ENCODE results near the gene WHRN. TPM values are rescaled to one million over a fixed set of nuclear protein-coding genes. Genes with fewer than 3 reads are reported as not detected.
A peak's percentile ranks its signal among the peaks of the same experiment; 100 is the strongest.

WHRN gene
- total RNA-seq, 6 donors from 2014 or later, result 2.5 to 17.8 (median 5.6) TPM

GRCh38 chr9:114549697-114550330, 44.5 kb upstream of the WHRN start:
- 75 to 78% methylated on average over 9 of the region's 9 CpGs for WGBS, 2 donors
- TF ChIP-seq CTCF (IDR thresholded peaks at IDR 0.05) (no peak), EP300 (IDR thresholded peaks at IDR 0.05) (no peak), POLR2AphosphoS5 (IDR thresholded peaks at IDR 0.05) (no peak), POLR2A (IDR thresholded peaks at IDR 0.05) (no peak)
- ATAC-seq (ENCODE audit: low FRiP score in 2 of 2), result no peak

GRCh38 chr9:114546851-114547250, 41.6 kb upstream of the WHRN start:
- no peak for ATAC-seq (ENCODE audit: low FRiP score in 2 of 2)
- no peak overlapping the region for H3K4me3 ChIP-seq
- no peak for DNase-seq

More at GRCh38 chr9:114549697-114550330, 44.5 kb upstream of the WHRN start:
- H3K4me1 ChIP-seq, result no peaks in the 10 kb centered on the region
- H3K9me3 ChIP-seq, result no peaks in the 10 kb centered on the region
- H3K27me3 ChIP-seq, result no peaks in the 10 kb centered on the region
- H3K27ac ChIP-seq, result no peak overlapping the region
- H3K4me3 ChIP-seq, result no peak overlapping the region
- DNase-seq, result no peak
- H3K36me3 ChIP-seq, result no peaks in the 10 kb centered on the region

GRCh38 chr9:114545055-114545454, 39.8 kb upstream of the WHRN start:
- no peaks in the 10 kb centered on the region for H3K36me3 ChIP-seq
- ATAC-seq (ENCODE audit: low FRiP score in 2 of 2) (no peak), DNase-seq (no peak)
- WGBS, 2 donors, result 62 to 73% methylated on average over 5 of the region's 5 CpGs
- no peak overlapping the region for H3K4me3 ChIP-seq
- TF ChIP-seq CTCF (IDR thresholded peaks at IDR 0.05), result no peak
- TF ChIP-seq POLR2A (IDR thresholded peaks at IDR 0.05), result no peak
- TF ChIP-seq EP300 (IDR thresholded peaks at IDR 0.05), result no peak
- H3K4me1 ChIP-seq, result no peaks in the 10 kb centered on the region
- H3K27me3 ChIP-seq, result no peaks in the 10 kb centered on the region
- no peaks in the 10 kb centered on the region for H3K9me3 ChIP-seq
- no peak overlapping the region for H3K27ac ChIP-seq

More at GRCh38 chr9:114546851-114547250, 41.6 kb upstream of the WHRN start:
- TF ChIP-seq POLR2AphosphoS5 (IDR thresholded peaks at IDR 0.05), result no peak
- no peak for TF ChIP-seq EP300 (IDR thresholded peaks at IDR 0.05)
- no peak for TF ChIP-seq POLR2A (IDR thresholded peaks at IDR 0.05)
- no peak for TF ChIP-seq CTCF (IDR thresholded peaks at IDR 0.05)
- no peaks in the 10 kb centered on the region for H3K36me3 ChIP-seq
- H3K9me3 ChIP-seq, result no peaks in the 10 kb centered on the region
- no peaks in the 10 kb centered on the region for H3K4me1 ChIP-seq
- no peaks in the 10 kb centered on the region for H3K27me3 ChIP-seq
- no peak overlapping the region for H3K27ac ChIP-seq

GRCh38 chr9:114539701-114540380, 34.6 kb upstream of the WHRN start:
- no peak overlapping the region for H3K4me3 ChIP-seq
- no peaks in the 10 kb centered on the region for H3K4me1 ChIP-seq
- no peak overlapping the region for H3K27ac ChIP-seq
- no peaks in the 10 kb centered on the region for H3K36me3 ChIP-seq
- H3K9me3 ChIP-seq, result no peaks in the 10 kb centered on the region
- ATAC-seq (ENCODE audit: low FRiP score in 2 of 2), result no peak
- TF ChIP-seq CTCF (IDR thresholded peaks at IDR 0.05) (no peak), POLR2AphosphoS5 (IDR thresholded peaks at IDR 0.05) (no peak), EP300 (IDR thresholded peaks at IDR 0.05) (no peak), POLR2A (IDR thresholded peaks at IDR 0.05) (no peak)
- H3K27me3 ChIP-seq, result no peaks in the 10 kb centered on the region
- DNase-seq, result peak in 1 of 2 donors; percentile 20
- WGBS, 2 donors, result 69 to 76% methylated on average over 9 of the region's 9 CpGs
